Breast epithelium (tissue), 3 donors: Measurements from ENCODE around the gene MBIP.

ENCODE experiments used
- CTCF ChIP-seq, 3 donors: fragments of 450-650 bp; IDR thresholded peaks; one replicate each; pipeline ENCODE4 v1.5.1; 2016 to 2017; ENCODE audit warnings: antibody characterized with exemption in 3 of 3, mild to moderate bottlenecking in 3 of 3, moderate library complexity in 3 of 3
- POLR2A ChIP-seq: fragments of 450-650 bp; IDR thresholded peaks from one replicate; pipeline ENCODE4 v1.6.1; 2016; ENCODE audit warnings: antibody characterized with exemption, mild to moderate bottlenecking, moderate library complexity

GRCh38 chr14:36258241-36258640 lies 62.2 kb downstream of the MBIP start:
- no peak for TF ChIP-seq CTCF (IDR thresholded peaks at IDR 0.05)
- no peak for TF ChIP-seq POLR2A
